Brain microvascular endothelial cell (primary cell): ENCODE data around the gene ZNF467.

Experiments
- DNase-seq: peaks from one replicate; pipeline ENCODE4 v3.0.0-alpha.2; 2020
- H3K27ac ChIP-seq: fragments of 250-450 bp; sonication (Bioruptor Pico); 2 replicates; pipeline ENCODE4 v1.5.1; 2020; ENCODE audit warnings: mild to moderate bottlenecking, moderate library complexity
- H3K27me3 ChIP-seq: fragments of 250-450 bp; sonication (Bioruptor Pico); replicated peaks from 2 replicates; pipeline ENCODE4 v1.5.1; 2020; ENCODE audit warnings: mild to moderate bottlenecking
- H3K36me3 ChIP-seq: fragments of 250-450 bp; sonication (Bioruptor Pico); replicated peaks from 2 replicates; pipeline ENCODE4 v1.5.1; 2020; ENCODE audit warnings: mild to moderate bottlenecking
- H3K4me3 ChIP-seq: 2 replicates; pipeline ENCODE4 v1.5.1; 2011; ENCODE audit warnings: low read depth, mild to moderate bottlenecking, control low read depth, low read length, moderate library complexity
- in situ Hi-C: cut with HindIII; loops from 2 replicates; pipeline ENCODE4 v1.10.0; 2017; ENCODE audit warnings: low sequenced_read_pairs, low pct_ligation_motif_present
- TF ChIP-seq, protein P1 (sequence below): IDR thresholded peaks from 2 replicates; pipeline ENCODE4 v1.5.1; 2011; ENCODE audit warnings: low read depth, mild to moderate bottlenecking, moderate library complexity, low read length, control low read depth, inconsistent platforms; ENCODE audit errors: missing control alignments

Gene ZNF467

DNA sequence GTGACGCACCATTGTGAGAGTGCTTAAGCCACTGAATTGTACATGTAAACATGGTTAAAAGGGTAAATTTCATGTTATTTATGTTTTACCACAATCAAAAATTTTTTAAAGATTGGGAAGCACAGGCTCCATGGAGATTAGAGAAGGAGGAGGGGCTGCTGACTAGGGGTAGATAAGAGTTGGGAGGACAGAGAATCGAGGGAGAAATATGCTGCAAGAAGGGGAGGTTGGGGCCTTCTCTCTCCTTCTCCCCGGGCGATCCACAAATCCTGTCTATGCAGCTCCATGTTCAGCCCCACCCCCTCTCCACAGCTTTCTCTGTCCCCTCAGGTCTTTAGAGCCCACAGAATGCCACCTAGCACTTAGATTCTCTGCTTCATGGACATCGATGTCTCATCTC is 12.1 kb downstream of the ZNF467 start:
- Histone ChIP-seq H3K27me3 (peaks cover 52% of the 10 kb centered on the region), H3K4me3 (no peak overlapping the region), H3K27ac (no peak overlapping the region), H3K36me3 (no peaks in the 10 kb centered on the region)
- DNase-seq: no peak
- TF ChIP-seq, protein P1, sequence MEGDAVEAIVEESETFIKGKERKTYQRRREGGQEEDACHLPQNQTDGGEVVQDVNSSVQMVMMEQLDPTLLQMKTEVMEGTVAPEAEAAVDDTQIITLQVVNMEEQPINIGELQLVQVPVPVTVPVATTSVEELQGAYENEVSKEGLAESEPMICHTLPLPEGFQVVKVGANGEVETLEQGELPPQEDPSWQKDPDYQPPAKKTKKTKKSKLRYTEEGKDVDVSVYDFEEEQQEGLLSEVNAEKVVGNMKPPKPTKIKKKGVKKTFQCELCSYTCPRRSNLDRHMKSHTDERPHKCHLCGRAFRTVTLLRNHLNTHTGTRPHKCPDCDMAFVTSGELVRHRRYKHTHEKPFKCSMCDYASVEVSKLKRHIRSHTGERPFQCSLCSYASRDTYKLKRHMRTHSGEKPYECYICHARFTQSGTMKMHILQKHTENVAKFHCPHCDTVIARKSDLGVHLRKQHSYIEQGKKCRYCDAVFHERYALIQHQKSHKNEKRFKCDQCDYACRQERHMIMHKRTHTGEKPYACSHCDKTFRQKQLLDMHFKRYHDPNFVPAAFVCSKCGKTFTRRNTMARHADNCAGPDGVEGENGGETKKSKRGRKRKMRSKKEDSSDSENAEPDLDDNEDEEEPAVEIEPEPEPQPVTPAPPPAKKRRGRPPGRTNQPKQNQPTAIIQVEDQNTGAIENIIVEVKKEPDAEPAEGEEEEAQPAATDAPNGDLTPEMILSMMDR: no peak
- in situ Hi-C loops: no loop called here

DNA sequence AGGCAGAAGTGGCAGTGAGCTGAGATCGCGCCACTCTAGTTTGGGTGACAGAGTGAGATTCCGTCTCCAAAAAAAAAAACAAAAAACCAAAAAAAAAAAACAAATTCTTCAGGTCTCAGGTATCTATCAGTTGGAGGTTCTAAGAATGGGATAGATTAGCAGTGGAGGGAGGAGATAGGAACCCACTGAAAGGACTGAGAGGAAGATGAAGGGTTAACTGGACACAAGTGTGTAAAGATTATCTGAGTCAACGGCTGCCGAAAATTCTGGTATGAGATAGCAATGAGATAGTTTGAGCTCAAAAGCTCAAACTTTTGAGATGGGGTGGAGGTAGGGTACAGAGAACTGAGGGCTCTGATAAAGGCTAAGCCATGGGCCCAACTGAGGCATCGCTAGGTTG is 12.8 kb downstream of the ZNF467 start:
- TF ChIP-seq, protein P1: no peak
- in situ Hi-C loops: no loop called here
- Histone ChIP-seq H3K27ac (no peak overlapping the region), H3K4me3 (no peak overlapping the region), H3K27me3 (peaks cover 45% of the 10 kb centered on the region), H3K36me3 (no peaks in the 10 kb centered on the region)
- DNase-seq: no peak

DNA sequence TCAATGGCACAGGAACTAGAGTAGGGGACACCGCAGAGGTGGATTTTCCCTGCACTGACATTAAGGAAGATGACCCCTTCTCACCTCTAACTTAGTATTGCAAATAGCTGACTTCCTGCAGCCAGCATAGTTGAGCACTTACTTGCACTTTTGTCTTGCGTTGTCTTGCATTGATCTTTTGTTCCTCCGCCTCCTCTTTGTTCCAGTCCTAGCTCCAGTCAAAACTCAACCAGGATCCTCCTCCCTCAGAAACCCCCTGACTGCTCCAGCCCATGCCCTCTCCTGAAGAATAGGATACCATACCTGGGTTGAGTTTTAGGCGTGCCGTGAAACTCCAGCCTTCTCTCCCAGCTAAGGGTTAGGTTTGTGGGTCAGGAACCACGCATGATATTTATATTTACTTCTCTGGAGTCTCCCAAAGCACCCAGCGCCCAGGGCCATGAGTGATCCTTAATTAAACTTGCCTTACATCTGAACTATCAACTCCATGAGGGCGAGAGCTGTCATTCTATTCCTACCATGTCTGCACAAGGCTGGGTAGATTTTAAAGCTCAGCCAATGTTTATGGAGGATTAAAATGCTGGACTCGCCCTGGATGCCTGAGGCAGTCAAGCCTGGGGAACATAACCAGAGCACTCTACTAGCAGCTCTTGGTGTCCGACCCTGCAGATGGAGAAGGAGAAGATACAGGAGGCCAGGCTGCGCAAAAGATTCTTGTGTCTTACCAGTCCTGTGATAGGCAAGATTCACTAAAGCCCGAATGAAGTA is 14.1 kb downstream of the ZNF467 start:
- Histone ChIP-seq H3K27ac (no peak overlapping the region), H3K27me3 (peaks cover 32% of the 10 kb centered on the region), H3K36me3 (no peaks in the 10 kb centered on the region), H3K4me3 (no peak overlapping the region)
- in situ Hi-C loops: no loop called here
- no peak for DNase-seq
- TF ChIP-seq, protein P1: no peak

DNA sequence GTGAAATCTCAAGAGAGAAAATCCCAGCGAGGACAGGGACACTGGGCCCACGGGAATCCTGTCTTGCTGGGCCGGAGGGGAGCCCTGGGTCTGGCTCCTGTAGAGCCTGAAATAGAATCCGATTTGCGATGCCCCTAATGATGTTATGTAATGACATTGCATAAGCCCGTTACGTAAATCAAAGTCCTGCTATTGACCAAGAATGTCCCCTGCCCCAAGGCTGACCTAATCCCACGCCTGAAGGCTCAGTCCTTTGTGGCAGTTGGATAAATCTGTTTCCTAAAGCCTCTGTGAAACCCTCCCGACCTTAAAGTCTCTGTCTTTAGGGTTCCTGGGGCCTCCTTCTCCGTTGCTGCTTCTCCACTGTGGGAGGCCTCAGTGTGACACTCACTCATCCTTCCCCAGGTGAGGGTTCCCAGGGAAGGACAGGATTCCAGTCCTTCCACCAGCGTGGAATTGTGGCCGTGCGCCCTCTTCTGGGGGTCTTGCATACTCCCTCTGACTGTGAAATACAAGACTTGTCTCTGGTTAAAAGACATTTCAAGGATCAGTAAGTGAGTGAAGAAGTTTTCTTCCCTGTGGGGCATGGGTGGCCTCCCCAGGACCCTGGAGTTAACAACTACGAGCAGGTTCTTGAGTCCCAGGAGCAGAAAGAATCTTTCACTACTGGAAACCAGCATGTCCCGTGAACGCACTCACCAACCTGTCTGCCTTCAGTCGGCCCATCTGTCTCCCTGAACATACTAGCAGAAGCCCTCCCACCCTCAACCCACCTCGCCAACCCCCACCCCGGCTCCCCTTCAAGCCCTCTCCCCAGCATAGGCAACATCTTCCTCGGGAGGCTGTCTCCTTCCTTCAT is 19.8 kb downstream of the ZNF467 start:
- Histone ChIP-seq H3K27me3 (peaks cover 2% of the 10 kb centered on the region), H3K36me3 (no peaks in the 10 kb centered on the region), H3K4me3 (no peak overlapping the region), H3K27ac (no peak overlapping the region)
- TF ChIP-seq, protein P1: peak; percentile 85
- DNase-seq: peak; percentile 29
- in situ Hi-C loops: no loop called here

DNA sequence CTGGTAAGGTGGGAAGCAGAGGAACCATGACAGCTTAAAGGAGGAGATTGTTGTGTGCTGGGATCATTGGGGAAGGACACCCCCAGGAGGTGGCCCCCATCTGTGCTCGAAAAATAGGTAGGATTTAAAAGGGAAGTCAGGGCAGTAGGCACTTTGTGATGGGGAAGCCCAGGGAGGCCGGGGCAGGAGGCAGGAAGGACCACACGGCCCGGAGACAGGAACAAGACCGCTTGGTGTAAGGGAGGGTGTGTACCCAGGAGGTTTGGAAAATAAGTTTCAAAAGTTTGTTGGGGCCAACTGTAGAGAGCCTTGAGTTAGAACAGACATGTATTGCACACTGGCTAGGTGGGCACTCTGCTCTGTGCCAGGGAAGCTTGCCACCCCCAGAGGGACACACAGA is 20.7 kb downstream of the ZNF467 start:
- no peak for DNase-seq
- TF ChIP-seq, protein P1: no peak
- in situ Hi-C loops: no loop called here
- H3K36me3 ChIP-seq: no peaks in the 10 kb centered on the region
- H3K4me3 ChIP-seq: no peak overlapping the region
- no peak overlapping the region for H3K27ac ChIP-seq
- peaks cover 2% of the 10 kb centered on the region for H3K27me3 ChIP-seq
